DMS53 (cell line): Measurements from ENCODE around the gene ZNF418.
"Not testable (repeated sequence)": the region's sequence is repeated elsewhere in the genome, so short reads cannot be mapped to it uniquely, and the experiment has no call there.

Experiments used
- DNase-seq: peaks from one replicate; lab custom pipeline; 2025; lab: John Stamatoyannopoulos, UW

The ZNF418 gene

GRCh38 chr19:57934820-57935665 lies at the start of gene ZNF418:
TSS of gene ZNF418 (minus strand) at chr19:57935402. CDS start at chr19:57933822, 1,580 bp downstream.
- DNase-seq = peak; percentile 87

- DNase-seq = peak; percentile 53
Observed at GRCh38 chr19:57978586-57979289, 43.5 kb upstream of the ZNF418 start.

GRCh38 chr19:57974434-57974833 lies 39.2 kb upstream of the ZNF418 start, which contains the start of gene C19orf18:
TSS of gene C19orf18 (minus strand) at chr19:57974534. CDS start at chr19:57974432, 102 bp downstream.
- DNase-seq = no peak

GRCh38 chr19:57964761-57965160 lies 29.6 kb upstream of the ZNF418 start:
- DNase-seq = no peak

GRCh38 chr19:57961785-57962184 lies 26.6 kb upstream of the ZNF418 start:
- no peak for DNase-seq

GRCh38 chr19:57954996-57955395 lies 19.8 kb upstream of the ZNF418 start:
- no peak for DNase-seq

GRCh38 chr19:57949702-57950101 lies 14.5 kb upstream of the ZNF418 start:
- DNase-seq = no peak

GRCh38 chr19:57949296-57949695 lies 14.1 kb upstream of the ZNF418 start:
- no peak for DNase-seq

GRCh38 chr19:57947419-57948134 lies 12.4 kb upstream of the ZNF418 start, which contains the start of gene ZNF256:
TSS of gene ZNF256 (minus strand) at chr19:57947706. CDS start at chr19:57947474, 232 bp downstream.
- peak; percentile 91 for DNase-seq

- DNase-seq = no peak
Observed at GRCh38 chr19:57947088-57947418, 11.9 kb upstream of the ZNF418 start.

- no peak for DNase-seq
Observed at GRCh38 chr19:57946316-57946715, 11.1 kb upstream of the ZNF418 start.

- no peak for DNase-seq
Observed at GRCh38 chr19:57941593-57941992, 6.4 kb upstream of the ZNF418 start.

- DNase-seq = no peak
Observed at GRCh38 chr19:57935731-57936130, 529 bp upstream of the ZNF418 start.

GRCh38 chr19:57927587-57927986 lies 7.6 kb downstream of the ZNF418 start:
- DNase-seq = no peak

GRCh38 chr19:57916168-57916995 lies 18.8 kb downstream of the ZNF418 start, which contains the start of gene ZNF417:
TSS of gene ZNF417 (minus strand) at chr19:57916592. CDS start at chr19:57916411, 181 bp downstream.
- DNase-seq = peak; percentile 97

GRCh38 chr19:57914531-57914930 lies 20.7 kb downstream of the ZNF418 start:
- no peak for DNase-seq

- no peak for DNase-seq
Observed at GRCh38 chr19:57907394-57907793, 27.8 kb downstream of the ZNF418 start.

GRCh38 chr19:57905258-57905657 lies 29.9 kb downstream of the ZNF418 start:
- DNase-seq = no peak

GRCh38 chr19:57903618-57904184 lies 31.5 kb downstream of the ZNF418 start:
- no peak for DNase-seq

GRCh38 chr19:57900311-57900710 lies 34.9 kb downstream of the ZNF418 start:
- DNase-seq = no peak

- DNase-seq = not testable (repeated sequence)
Observed at GRCh38 chr19:57890706-57891105, 44.5 kb downstream of the ZNF418 start.
